K562 (cell line): ENCODE results near the gene EVI5. TPM values are rescaled to one million over a fixed set of nuclear protein-coding genes. Genes with fewer than 3 reads are reported as not detected.
A peak's percentile ranks its signal among the peaks of the same experiment; 100 is the strongest.

Source experiments
- ATAC-seq: fragments of 200-7000 bp; cut with Tn5 transposase; 3 replicates; pipeline ENCODE4 v1.9.1; 2020; ENCODE audit warnings: moderate library complexity
- BruUV-seq: library from RNA; stranded (reverse); fragments of 400-500 nt; replicated peaks from 2 replicates; lab custom pipeline; 2021; lab: Mats Ljungman, UMichigan
- CTCF ChIA-PET: fragments of 300-600 bp; formaldehyde crosslinking; extraction: SDS; loops from one replicate; lab custom pipeline; 2021; ENCODE audit warnings: low intra/inter-chr PET ratio; lab: Yijun Ruan, JAX
- POLR2A ChIA-PET: fragments of 300-600, 350-650 bp; sonication (Branson Sonifier 250); formaldehyde crosslinking; extraction: SDS; loops from one replicate; lab custom pipeline; 2021; ENCODE audit warnings: antibody characterized with exemption, inconsistent platforms; lab: Yijun Ruan, JAX
- DNase-seq, 4 experiments: peaks; one replicate each; pipeline versions ENCODE4 v3.0.0 to v3.0.0-alpha.2; 2011 to 2018; ENCODE audit warnings: low spot score in 3 of 4, mixed read lengths in 3 of 4; ENCODE audit errors: extremely low read depth in 1 of 4
- FAIRE-seq: peaks from 2 replicates; lab custom pipeline; 2011; peaks lifted over from hg19 to GRCh38; lab: Jason Lieb, UNC
- H2AFZ ChIP-seq: 2 replicates; pipeline ENCODE4 v1.6.0; 2011; ENCODE audit warnings: low read depth, low read length, control low read depth, inconsistent platforms
- H3K27ac ChIP-seq: fragments of 200-600 bp; 3 replicates; pipeline ENCODE4 v1.8.0; 2011; ENCODE audit warnings: low read depth, mild to moderate bottlenecking, control low read depth, inconsistent platforms, low read length, moderate library complexity, mixed read lengths; ENCODE audit errors: extremely low read depth
- H3K27me3 ChIP-seq, 2 experiments: fragments of 300-600 bp in 1 of 2; 2 replicates in 1 of 2; 3 replicates in 1 of 2; pipeline versions ENCODE4 v1.6.0 to v1.8.0; 2011; ENCODE audit warnings: inconsistent platforms in 2 of 2, low read length in 2 of 2, mild to moderate bottlenecking in 1 of 2, mixed read lengths in 1 of 2, moderate library complexity in 1 of 2; ENCODE audit not compliant: control insufficient read depth in 2 of 2, insufficient read depth in 2 of 2
- H3K36me3 ChIP-seq: fragments of 300-600 bp; 3 replicates; pipeline ENCODE4 v1.8.0; 2011; ENCODE audit warnings: mild to moderate bottlenecking, low read length, inconsistent platforms; ENCODE audit not compliant: control insufficient read depth, insufficient read depth
- H3K4me1 ChIP-seq, 2 experiments: fragments of 200-600 bp in 1 of 2; replicated peaks in 1 of 2; 2 replicates in 1 of 2; 3 replicates in 1 of 2; pipeline versions ENCODE4 v1.5.1 to v1.8.0; 2011; ENCODE audit warnings: inconsistent platforms in 2 of 2, low read length in 2 of 2, mild to moderate bottlenecking in 1 of 2, mixed read lengths in 1 of 2, moderate library complexity in 1 of 2; ENCODE audit not compliant: control insufficient read depth in 2 of 2, insufficient read depth in 2 of 2
- H3K4me2 ChIP-seq: 2 replicates; pipeline ENCODE4 v1.6.1; 2011; ENCODE audit warnings: low read length, control low read depth, inconsistent platforms, mixed read lengths; ENCODE audit not compliant: insufficient read depth
- H3K4me3 ChIP-seq: fragments of 200-600 bp; sonication (generic), shearing (Covaris generic); 2 replicates; pipeline ENCODE4 v1.5.1; 2016; ENCODE audit warnings: control low read depth, inconsistent platforms
- H3K79me2 ChIP-seq: fragments of 200-600 bp; 3 replicates; pipeline ENCODE4 v1.8.0; 2011; ENCODE audit warnings: low read length, inconsistent platforms; ENCODE audit not compliant: control insufficient read depth, insufficient read depth
- H3K9ac ChIP-seq, 2 experiments: 2 replicates each; pipeline versions ENCODE4 v1.6.0 to v1.6.1; 2011; ENCODE audit warnings: low read depth in 2 of 2, low read length in 2 of 2, control low read depth in 1 of 2, inconsistent platforms in 1 of 2, mild to moderate bottlenecking in 1 of 2, mixed read lengths in 1 of 2; ENCODE audit not compliant: insufficient read depth in 1 of 2
- H3K9me1 ChIP-seq: one replicate; pipeline ENCODE4 v1.6.0; 2011; ENCODE audit warnings: inconsistent platforms, mild to moderate bottlenecking, low read length, moderate library complexity; ENCODE audit not compliant: control insufficient read depth, insufficient read depth
- H3K9me3 ChIP-seq: replicated peaks from 2 replicates; pipeline ENCODE4 v1.5.1; 2011; ENCODE audit warnings: low read depth, low read length, inconsistent platforms; ENCODE audit not compliant: control insufficient read depth, insufficient read depth
- H4K20me1 ChIP-seq: replicated peaks from 2 replicates; pipeline ENCODE4 v1.6.1; 2011; ENCODE audit warnings: low read length, inconsistent platforms, mixed read lengths; ENCODE audit not compliant: control insufficient read depth, insufficient read depth
- CBFB ChIP-seq: sonication (generic); formaldehyde crosslinking; IDR thresholded peaks from 2 replicates; pipeline ENCODE4 v1.4.0; 2020; ENCODE audit warnings: mild to moderate bottlenecking, missing genetic modification reagents
- CREB5 ChIP-seq: fragments of 250-450 bp; sonication (Bioruptor Pico); IDR thresholded peaks from 2 replicates; pipeline ENCODE4 v1.5.0; 2020; ENCODE audit warnings: mild to moderate bottlenecking
- ID3 ChIP-seq, 2 experiments: fragments of 250-450 bp in 1 of 2; fragments of 450-650 bp in 1 of 2; sonication (Bioruptor Pico) in 1 of 2; IDR thresholded peaks; 2 replicates each; pipeline versions ENCODE4 v1.6.1 to v1.8.0; 2016 to 2021; ENCODE audit warnings: mild to moderate bottlenecking in 2 of 2, moderate library complexity in 2 of 2, missing compliant biosample characterization in 1 of 2, missing genetic modification characterization in 1 of 2
- NR2C1 ChIP-seq, 2 experiments: fragments of 450-650 bp; IDR thresholded peaks; 2 replicates each; pipeline ENCODE4 v1.6.1; 2017; ENCODE audit warnings: mild to moderate bottlenecking in 2 of 2, antibody characterized with exemption in 1 of 2, inconsistent platforms in 1 of 2, missing compliant biosample characterization in 1 of 2, missing genetic modification characterization in 1 of 2
- NR2F6 ChIP-seq: fragments of 450-650 bp; formaldehyde crosslinking; IDR thresholded peaks from 2 replicates; pipeline ENCODE4 v1.4.0; 2020; ENCODE audit warnings: mild to moderate bottlenecking
- RBFOX2 ChIP-seq: fragments of 200-400 bp; formaldehyde crosslinking; IDR thresholded peaks from 2 replicates; pipeline ENCODE4 v1.6.1; 2017; ENCODE audit warnings: low read depth, mild to moderate bottlenecking, low read length, moderate library complexity
- TCF7L2 ChIP-seq: fragments of 150-350 bp; IDR thresholded peaks from 2 replicates; pipeline ENCODE4 v1.6.1; 2016; ENCODE audit warnings: low read depth, mild to moderate bottlenecking, low read length, moderate library complexity
- ZBTB9 ChIP-seq: fragments of 450-650 bp; formaldehyde crosslinking; IDR thresholded peaks from 2 replicates; pipeline ENCODE4 v1.4.0; 2020; ENCODE audit warnings: mild to moderate bottlenecking, moderate library complexity
- ZFP30 ChIP-seq: fragments of 250-450 bp; sonication (Bioruptor Pico); IDR thresholded peaks from 2 replicates; pipeline ENCODE4 v1.8.0; 2022; ENCODE audit warnings: moderate library complexity, mild to moderate bottlenecking, inconsistent platforms, borderline replicate concordance
- ZNF239 ChIP-seq: fragments of 250-450 bp; sonication (Bioruptor Pico); IDR thresholded peaks from 2 replicates; pipeline ENCODE4 v1.4.0; 2020; ENCODE audit warnings: mild to moderate bottlenecking
- ZNF655 ChIP-seq: fragments of 250-450 bp; sonication (Bioruptor Pico); IDR thresholded peaks from 2 replicates; pipeline ENCODE4 v1.5.0; 2021
- ZNF696 ChIP-seq: fragments of 250-450 bp; sonication (Bioruptor Pico); conservative IDR thresholded peaks from 2 replicates; pipeline ENCODE4 v1.4.0; 2020; ENCODE audit warnings: mild to moderate bottlenecking, moderate library complexity
- ZNF785 ChIP-seq: fragments of 250-450 bp; sonication (Bioruptor Pico); IDR thresholded peaks from 2 replicates; pipeline ENCODE4 v1.4.0; 2020; ENCODE audit warnings: mild to moderate bottlenecking
- WGBS: fragments of 100-300 bp; shearing (Covaris generic); methylation state at CpG from one replicate; pipeline ENCODE4 v1.1.6; 2016; ENCODE audit warnings: low coverage, mixed read lengths; ENCODE audit not compliant: insufficient coverage; ENCODE audit errors: missing lambda C conversion rate; 5-methylcytosine and 5-hydroxymethylcytosine counted together
- in situ Hi-C: fragments of 300-500 bp; cut with MboI; formaldehyde crosslinking; loops from 4 replicates; pipeline ENCODE4 v1.15.0; 2018; ENCODE audit warnings: inconsistent platforms, mixed read lengths
- intact Hi-C: fragments of 100-400 bp; cut with micrococcal nuclease; formaldehyde crosslinking; loops from 2 replicates; pipeline ENCODE4 v1.14.2; 2022
- polyA plus RNA-seq, 8 experiments: library from polyadenylated mRNA; depleted of rRNA in 4 of 8; stranded (reverse) in 5 of 8; unstranded in 3 of 8; fragments of >200 nt; fragmentation: Nextera tagmentation in 2 of 8; fragmentation: Illumina TruSeq in 1 of 8; extraction: Ambion mirVana in 2 of 8; extraction: Trizol in 1 of 8; gene quantifications; 2 replicates each; pipeline versions ENCODE4 v1.2.1 to v1.2.3, GENCODE V29; 2011 to 2014; ENCODE audit warnings: inconsistent platforms in 1 of 8, missing spikeins in 1 of 8
- total RNA-seq, 7 experiments: library from RNA; depleted of rRNA in 6 of 7; stranded (reverse); fragments of >200 nt in 6 of 7; fragmentation: Illumina TruSeq in 2 of 7; extraction: Trizol in 2 of 7; gene quantifications; 2 replicates each; pipeline versions ENCODE4 v1.2.1 to v1.2.3, GENCODE V29; 2011 to 2021; ENCODE audit warnings: low replicate concordance in 1 of 7

Gene EVI5
- total and polyA plus RNA-seq, 9 of the 15 experiments (the other 6 are each of a cell fraction or from before 2014, with no cell fraction given), result 1.7 to 50.1 (median 13.7) TPM

GRCh38 chr1:92475029-92475428, 309.9 kb downstream of the EVI5 start:
- POLR2A ChIA-PET, result interaction anchor here (1.0 to 1.2 kb wide), 3 partner anchors 9 to 176 kb away, joined by 3 to 4 read pairs (median 3); partner anchors contain the start of gene GFI1
- no peak for DNase-seq

More at GRCh38 chr1:92475029-92475428, 309.9 kb downstream of the EVI5 start:
- Histone ChIP-seq H2AFZ (no peak overlapping the region), H3K9me3 (no peaks in the 10 kb centered on the region), H3K9me1 (no peaks in the 10 kb centered on the region), H3K4me3 (no peak overlapping the region), H3K36me3 (no peaks in the 10 kb centered on the region), H3K9ac (no peak overlapping the region), H3K79me2 (no peaks in the 10 kb centered on the region), H4K20me1 (no peaks in the 10 kb centered on the region), H3K4me2 (no peak overlapping the region), H3K27ac (no peak overlapping the region), H3K27me3 (peaks cover 0 to 12% of the 10 kb centered on the region in 2 experiments; a peak in 2 of 5 replicates), H3K4me1 (no peaks in the 10 kb centered on the region)
- TF ChIP-seq CBFB (CRISPR knock-in tag), result no peak
- TF ChIP-seq NR2F6 (CRISPR knock-in tag), result no peak
- TF ChIP-seq ZNF239 (CRISPR knock-in tag), result no peak
- TF ChIP-seq ZFP30 (CRISPR knock-in tag), result no peak
- no peak for TF ChIP-seq CREB5 (CRISPR knock-in tag)
- TF ChIP-seq TCF7L2, result no peak
- no peak for TF ChIP-seq ZNF655 (CRISPR knock-in tag)
- TF ChIP-seq RBFOX2, result no peak
- no peak for TF ChIP-seq ZBTB9 (CRISPR knock-in tag)
- TF ChIP-seq ZNF785, result no peak
- no peak for TF ChIP-seq ZNF696 (CRISPR knock-in tag)
- TF ChIP-seq ID3 (CRISPR knock-in tag; IDR thresholded peaks at IDR 0.05), result no peak
- TF ChIP-seq ID3 (tag; IDR thresholded peaks at IDR 0.05), result no peak
- TF ChIP-seq NR2C1 (IDR thresholded peaks at IDR 0.05), result no peak
- no peak for TF ChIP-seq NR2C1 (tag; IDR thresholded peaks at IDR 0.05)
- peak; percentile 58; the same call in 2 of the 3 replicates for ATAC-seq
- CTCF ChIA-PET, result no interaction called here
- no TSS peak for BruUV-seq
- intact Hi-C loops (no loop called here), in situ Hi-C loops (no loop called here)
- 0% methylated on average over 3 of the region's 3 CpGs for WGBS
- FAIRE-seq, result no peak
